Endodermal cell (in vitro differentiated cells): ENCODE results near the gene PPP2R3C. TPM values are rescaled to one million over a fixed set of nuclear protein-coding genes. Genes with fewer than 3 reads are reported as not detected.
"Not testable (repeated sequence)": the region's sequence is repeated elsewhere in the genome, so short reads cannot be mapped to it uniquely, and the experiment has no call there.

Source experiments
- DNase-seq: peaks from one replicate; pipeline ENCODE4 v3.0.0-alpha.2; 2017
- H3K27ac ChIP-seq: 2 replicates; pipeline ENCODE4 v1.5.1; 2013; ENCODE audit warnings: mild to moderate bottlenecking, low read depth, low read length, moderate library complexity
- H3K27me3 ChIP-seq: 2 replicates; pipeline ENCODE4 v1.6.1; 2013; ENCODE audit warnings: mild to moderate bottlenecking, low read length, moderate library complexity; ENCODE audit not compliant: insufficient read depth, control insufficient read depth, poor library complexity, severe bottlenecking
- H3K36me3 ChIP-seq: 2 replicates; pipeline ENCODE4 v1.7.0; 2013; ENCODE audit warnings: mild to moderate bottlenecking, low read length, moderate library complexity; ENCODE audit not compliant: control insufficient read depth, insufficient read depth
- H3K4me1 ChIP-seq: one replicate; pipeline ENCODE4 v1.7.0; 2013; ENCODE audit warnings: low read length; ENCODE audit not compliant: control insufficient read depth, insufficient read depth
- H3K4me3 ChIP-seq: 2 replicates; pipeline ENCODE4 v1.5.1; 2013; ENCODE audit warnings: mild to moderate bottlenecking, low read length, moderate library complexity
- H3K9ac ChIP-seq: 2 replicates; pipeline ENCODE4 v1.6.1; 2013; ENCODE audit warnings: mild to moderate bottlenecking, low read length, moderate library complexity; ENCODE audit not compliant: poor library complexity, severe bottlenecking; ENCODE audit errors: extremely low read depth
- H3K9me3 ChIP-seq: 2 replicates; pipeline ENCODE4 v1.6.1; 2013; ENCODE audit warnings: mild to moderate bottlenecking, low read length, moderate library complexity; ENCODE audit not compliant: control insufficient read depth
- H3K27ac Mint-ChIP-seq: 2 replicates; pipeline ENCODE4 v1.8.0; 2020; ENCODE audit warnings: mixed read lengths
- H3K27me3 Mint-ChIP-seq: 2 replicates; pipeline ENCODE4 v1.8.0; 2021; ENCODE audit warnings: mild to moderate bottlenecking, mixed read lengths; ENCODE audit not compliant: insufficient read depth
- H3K36me3 Mint-ChIP-seq: 2 replicates; pipeline ENCODE4 v1.8.0; 2020; ENCODE audit warnings: low read depth, mixed read lengths
- H3K4me1 Mint-ChIP-seq: 2 replicates; pipeline ENCODE4 v1.8.0; 2020; ENCODE audit warnings: mixed read lengths
- H3K4me3 Mint-ChIP-seq: 2 replicates; pipeline ENCODE4 v1.8.0; 2020; ENCODE audit warnings: mild to moderate bottlenecking, moderate library complexity, mixed read lengths
- H3K9me3 Mint-ChIP-seq: 2 replicates; pipeline ENCODE4 v1.8.0; 2020; ENCODE audit warnings: mild to moderate bottlenecking, mixed read lengths
- CTCF ChIP-seq: fragments of 200-600 bp; sonication (generic); conservative IDR thresholded peaks from 2 replicates; pipeline ENCODE4 v1.5.0; 2021; ENCODE audit warnings: antibody characterized with exemption, mild to moderate bottlenecking
- WGBS, 2 experiments: methylation state at CpG; one replicate each; pipeline versions ENCODE4 v1.1.5 to v1.1.7; 2013; ENCODE audit warnings: missing lambda C conversion rate in 2 of 2, mixed read lengths in 1 of 2; ENCODE audit not compliant: insufficient coverage in 1 of 2, insufficient read length in 1 of 2; 5-methylcytosine and 5-hydroxymethylcytosine counted together
- total RNA-seq, 2 donors: library from RNA; stranded (reverse); fragmentation: NEBNext Ultra II Directional in 1 of 2; extraction: Animal tissue kit (Norgen Biotek cat#: 25700) in 1 of 2; gene quantifications; 2 replicates in 1 of 2; 3 replicates in 1 of 2; pipeline ENCODE4 v1.2.1, GENCODE V29; 2021

PPP2R3C gene
- total RNA-seq, 2 donors from 2014 or later = 18.6 to 36.8 TPM

DNA sequence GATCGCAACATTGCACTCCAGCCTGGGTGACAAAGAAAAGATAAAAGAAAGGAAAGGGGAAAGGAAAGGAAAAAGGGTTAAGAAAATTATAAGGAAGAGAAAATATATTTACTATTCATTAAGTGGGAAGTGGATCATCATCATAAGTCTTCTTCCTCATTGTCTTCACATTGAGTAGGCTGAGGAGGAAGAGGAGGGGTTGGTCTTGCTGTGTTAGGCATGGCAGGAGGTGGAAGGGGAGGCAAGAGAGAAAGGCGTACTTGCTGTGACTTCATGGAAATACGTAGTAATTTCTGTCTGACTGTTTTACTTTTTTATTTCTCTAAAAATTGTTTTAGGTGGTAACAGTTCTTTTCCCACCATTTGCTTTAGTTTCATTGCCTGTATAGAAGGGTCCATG is 49.6 kb downstream of the PPP2R3C start:
- H3K4me1 Mint-ChIP-seq = no peaks in the 10 kb centered on the region
- no peak overlapping the region for H3K4me3 Mint-ChIP-seq
- WGBS, 2 experiments = 96 to 100% methylated on average over 1 to 3 of the region's 3 CpGs
- peaks cover 23% of the 10 kb centered on the region for H3K9me3 ChIP-seq
- H3K9me3 Mint-ChIP-seq = peaks cover 1% of the 10 kb centered on the region
- H3K4me3 ChIP-seq = no peak overlapping the region
- no peaks in the 10 kb centered on the region for H3K4me1 ChIP-seq
- peaks cover 61% of the 10 kb centered on the region for H3K36me3 Mint-ChIP-seq
- H3K9ac ChIP-seq = no peak overlapping the region
- no peak for DNase-seq
- TF ChIP-seq CTCF = no peak
- no peak overlapping the region for H3K27ac ChIP-seq
- H3K27ac Mint-ChIP-seq = peak overlapping the region; percentile 48
- no peaks in the 10 kb centered on the region for H3K27me3 Mint-ChIP-seq
- peaks cover 59% of the 10 kb centered on the region for H3K36me3 ChIP-seq
- no peaks in the 10 kb centered on the region for H3K27me3 ChIP-seq

DNA sequence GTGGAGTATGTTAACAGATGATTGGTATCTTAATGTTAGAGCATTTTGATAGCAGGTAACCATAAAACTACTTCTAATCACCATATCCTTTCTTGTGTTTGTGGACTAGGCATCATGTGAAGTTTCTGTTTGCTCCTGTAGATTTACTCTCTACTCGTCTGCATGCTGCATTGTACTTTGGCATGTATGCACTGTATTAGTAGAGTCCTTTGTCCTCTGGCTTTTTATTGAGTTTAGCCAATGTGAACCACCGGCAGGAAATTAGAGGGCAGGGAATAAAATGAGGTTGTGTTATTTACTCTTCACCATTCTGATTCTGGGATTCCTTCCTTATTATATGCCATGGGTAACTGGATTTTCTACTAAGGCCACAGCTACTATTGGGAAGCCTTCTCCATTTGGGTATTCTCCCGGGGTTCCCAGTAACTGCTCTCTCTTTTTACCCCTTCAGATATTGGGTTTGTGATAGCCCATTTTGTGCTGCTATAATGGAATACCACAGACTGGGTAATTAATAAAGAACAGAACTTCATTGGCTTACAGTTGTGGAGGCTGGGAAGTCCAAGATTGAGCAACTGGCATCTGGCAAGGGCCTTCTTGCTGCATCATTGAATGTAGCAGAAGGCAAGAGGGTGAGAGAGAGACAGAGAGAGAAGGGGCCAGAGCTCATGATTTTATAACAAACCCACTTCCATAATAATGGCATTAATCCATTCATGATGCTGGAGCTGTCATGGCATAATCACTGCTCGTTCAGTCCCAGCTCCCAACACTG is 53.4 kb downstream of the PPP2R3C start:
- no peak for TF ChIP-seq CTCF
- no peaks in the 10 kb centered on the region for H3K4me1 ChIP-seq
- H3K4me1 Mint-ChIP-seq = no peaks in the 10 kb centered on the region
- no peak overlapping the region for H3K27ac ChIP-seq
- H3K9me3 ChIP-seq = peaks cover 17% of the 10 kb centered on the region
- H3K36me3 Mint-ChIP-seq = peaks cover 63% of the 10 kb centered on the region
- peaks cover 1% of the 10 kb centered on the region for H3K9me3 Mint-ChIP-seq
- no peak overlapping the region for H3K9ac ChIP-seq
- H3K36me3 ChIP-seq = peaks cover 55% of the 10 kb centered on the region
- no peak overlapping the region for H3K4me3 Mint-ChIP-seq
- H3K27me3 Mint-ChIP-seq = no peaks in the 10 kb centered on the region
- H3K27ac Mint-ChIP-seq = no peak overlapping the region
- WGBS, 2 experiments = 91 to 100% methylated on average over 2 to 4 of the region's 4 CpGs
- no peak for DNase-seq
- no peak overlapping the region for H3K4me3 ChIP-seq
- H3K27me3 ChIP-seq = no peaks in the 10 kb centered on the region

DNA sequence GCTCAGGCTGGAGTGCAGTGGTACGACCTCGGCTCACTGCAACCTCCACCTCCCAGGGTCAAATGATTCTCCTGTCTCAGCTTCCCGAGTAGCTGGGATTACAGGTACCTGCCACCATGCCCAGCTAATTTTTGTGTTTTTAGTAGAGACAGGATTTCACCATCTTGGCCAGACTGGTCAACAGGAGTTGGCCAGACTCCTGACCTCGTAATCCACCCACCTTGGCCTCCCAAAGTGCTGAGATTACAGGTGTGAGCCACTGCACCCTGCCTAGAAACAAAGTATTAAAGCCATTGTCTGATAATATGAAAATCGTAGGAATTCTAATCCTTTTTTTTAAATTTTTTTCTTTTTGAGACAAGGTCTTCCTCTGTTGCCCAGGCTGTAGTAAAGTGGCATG is 56.1 kb downstream of the PPP2R3C start:
- H3K4me3 ChIP-seq, DNase-seq, H3K27me3 ChIP-seq, H3K4me3 Mint-ChIP-seq, H3K27ac Mint-ChIP-seq, H3K27me3 Mint-ChIP-seq, H3K9me3 Mint-ChIP-seq, H3K9ac ChIP-seq, H3K27ac ChIP-seq: not testable (repeated sequence)
- H3K9me3 ChIP-seq = peaks cover 17% of the 10 kb centered on the region
- 88 to 90% methylated on average over 5 of the region's 5 CpGs for WGBS, 2 experiments
- H3K36me3 Mint-ChIP-seq = peaks cover 46% of the 10 kb centered on the region
- H3K4me1 Mint-ChIP-seq = peaks cover 15% of the 10 kb centered on the region
- peaks cover 12% of the 10 kb centered on the region for H3K4me1 ChIP-seq
- H3K36me3 ChIP-seq = peaks cover 43% of the 10 kb centered on the region

- Mint-ChIP-seq H3K27ac (peak overlapping the region; percentile 23), H3K4me1 (peaks cover 18% of the 10 kb centered on the region), H3K36me3 (peaks cover 29% of the 10 kb centered on the region), H3K4me3 (peak overlapping the region; percentile 32)
- Histone ChIP-seq H3K36me3 (peaks cover 44% of the 10 kb centered on the region), H3K4me1 (peaks cover 12% of the 10 kb centered on the region)
- H3K27me3 Mint-ChIP-seq, H3K4me3 ChIP-seq, H3K9ac ChIP-seq, H3K9me3 ChIP-seq, H3K27me3 ChIP-seq, H3K27ac ChIP-seq, H3K9me3 Mint-ChIP-seq: not testable (repeated sequence)
- DNase-seq = peak; percentile 78
- 64 to 80% methylated on average over 1 of the region's 1 CpG for WGBS, 2 experiments
These were observed 60.5 kb downstream of the PPP2R3C start for GRCh38 chr14:35061113-35061791.
